8988T (cell line): ENCODE measurements around the gene SLC1A1.
"Not testable (repeated sequence)": the region's sequence is repeated elsewhere in the genome, so short reads cannot be mapped to it uniquely, and the experiment has no call there.

Source experiments
- DNase-seq: peaks from one replicate; pipeline ENCODE4 v3.0.0; 2011

Gene SLC1A1

DNA sequence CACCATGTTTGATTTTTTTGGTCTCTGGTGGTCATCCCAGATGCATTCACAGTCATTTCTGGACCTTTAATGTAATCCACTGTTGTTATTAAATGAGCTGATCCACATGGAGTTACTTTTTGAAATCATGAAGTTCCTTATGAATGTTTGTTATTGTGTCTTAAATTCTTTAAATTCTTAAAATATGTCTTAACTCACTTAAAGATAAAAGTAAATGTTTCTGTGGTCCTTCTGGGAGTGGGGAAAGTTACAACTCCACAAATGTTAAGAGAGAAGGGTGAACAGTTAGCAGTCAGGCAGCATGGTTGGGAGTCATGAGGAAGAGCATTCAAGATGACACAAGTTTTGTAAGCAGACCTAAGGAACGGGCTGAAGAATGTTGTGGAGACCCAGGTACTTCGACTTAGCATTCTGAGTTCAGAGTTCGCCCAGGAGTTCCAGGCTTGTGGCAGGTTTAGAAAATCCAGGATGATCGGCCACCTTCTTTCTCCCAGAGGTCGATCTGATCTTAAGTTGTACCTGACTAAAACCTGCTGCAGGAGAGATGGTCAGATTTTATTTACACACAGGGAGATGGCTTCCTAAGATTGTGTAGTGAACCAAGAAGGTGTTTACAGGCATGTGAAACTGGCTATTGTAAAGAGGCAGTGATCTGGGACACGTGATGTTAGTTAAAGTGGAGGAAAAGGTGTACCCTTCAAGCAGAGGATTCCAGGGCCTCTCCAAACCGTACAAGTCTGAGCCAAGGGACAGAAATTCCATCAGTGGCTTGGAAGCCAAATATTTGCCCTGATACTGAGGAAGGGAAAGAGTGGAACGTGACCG lies 17.2 kb downstream of the SLC1A1 start:
- no peak for DNase-seq

DNA sequence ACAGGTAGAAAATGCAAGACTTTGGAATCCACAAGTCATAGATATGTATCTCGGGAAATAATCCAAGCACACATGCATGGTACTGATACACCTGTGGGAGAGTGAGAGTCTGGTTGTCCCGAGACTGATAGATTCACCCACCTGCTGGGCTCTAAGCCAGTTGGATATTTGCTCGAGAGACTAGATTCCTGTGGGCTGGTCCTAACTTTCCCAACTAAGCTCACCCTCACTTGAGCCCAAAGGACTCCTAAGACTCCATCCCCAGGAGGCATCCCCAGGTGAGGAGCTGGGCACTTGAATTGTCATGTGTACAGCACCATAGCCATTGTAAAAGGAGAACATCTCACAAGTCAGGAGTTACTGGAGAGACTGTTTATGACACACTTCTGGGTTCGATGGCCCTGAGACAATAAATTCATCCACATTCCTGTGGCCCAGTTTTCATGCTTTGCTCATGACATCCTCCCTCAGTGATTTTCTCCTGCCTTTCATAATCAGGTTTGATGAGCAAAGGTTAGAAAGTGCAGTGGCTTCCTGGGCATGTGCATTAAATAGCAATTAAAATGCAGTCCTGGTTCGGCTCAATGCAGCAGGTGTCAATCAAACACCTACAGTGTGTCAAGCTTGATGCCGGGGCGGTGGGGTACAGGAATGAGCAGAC lies 18.1 kb downstream of the SLC1A1 start:
- DNase-seq: no peak

DNA sequence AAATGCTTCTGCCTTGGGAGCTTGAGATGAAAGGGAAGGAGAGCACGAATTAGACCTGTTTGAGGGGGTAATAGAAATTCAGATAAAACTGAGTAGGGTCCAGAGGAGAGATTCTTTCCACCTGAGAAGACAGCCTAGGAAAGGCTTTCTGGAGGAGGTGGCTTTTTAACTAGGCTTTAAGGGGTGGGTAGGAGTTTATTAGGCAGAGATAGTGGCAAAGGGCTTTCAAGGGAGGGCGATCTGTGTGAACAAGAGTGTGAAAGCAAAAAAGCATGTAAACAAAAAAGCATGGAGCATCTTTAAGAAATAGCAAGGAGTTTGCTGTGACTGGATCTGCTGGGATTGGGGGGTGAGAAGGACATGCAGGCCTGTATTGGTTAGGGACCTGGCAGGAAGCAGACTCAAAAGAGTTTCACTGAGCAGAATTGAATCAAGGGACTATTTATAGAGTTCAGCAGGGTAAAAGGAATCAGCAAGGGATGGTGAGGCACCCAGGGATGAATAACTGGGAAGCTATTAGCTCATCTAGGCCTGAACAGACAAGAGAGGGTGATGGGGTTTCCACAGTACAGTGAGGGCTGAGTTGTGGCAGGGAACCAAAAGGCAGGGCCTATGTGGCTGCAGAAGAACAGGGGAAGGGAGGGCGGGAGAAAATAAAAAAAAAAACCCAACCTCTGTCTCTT lies 18.8 kb downstream of the SLC1A1 start:
- no peak for DNase-seq

DNA sequence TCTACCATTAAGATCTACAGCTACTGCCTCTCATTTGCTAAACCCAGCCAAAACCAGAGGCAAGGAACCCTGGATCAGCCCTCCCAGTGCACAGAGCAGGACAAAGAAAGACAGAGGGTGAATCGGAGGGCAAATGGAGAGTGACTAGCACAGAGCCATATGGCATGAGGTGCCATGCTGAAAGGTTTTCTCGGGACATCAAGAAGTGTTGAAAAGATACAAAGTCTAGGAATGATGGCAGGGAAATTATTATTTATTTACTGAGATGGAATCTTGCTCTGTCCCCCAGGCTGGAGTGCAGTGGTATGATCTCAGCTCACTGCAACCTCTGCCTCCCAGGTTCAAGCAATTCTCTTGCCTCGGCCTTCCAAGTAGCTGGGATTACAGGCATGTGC lies 19.3 kb downstream of the SLC1A1 start:
- no peak for DNase-seq

DNA sequence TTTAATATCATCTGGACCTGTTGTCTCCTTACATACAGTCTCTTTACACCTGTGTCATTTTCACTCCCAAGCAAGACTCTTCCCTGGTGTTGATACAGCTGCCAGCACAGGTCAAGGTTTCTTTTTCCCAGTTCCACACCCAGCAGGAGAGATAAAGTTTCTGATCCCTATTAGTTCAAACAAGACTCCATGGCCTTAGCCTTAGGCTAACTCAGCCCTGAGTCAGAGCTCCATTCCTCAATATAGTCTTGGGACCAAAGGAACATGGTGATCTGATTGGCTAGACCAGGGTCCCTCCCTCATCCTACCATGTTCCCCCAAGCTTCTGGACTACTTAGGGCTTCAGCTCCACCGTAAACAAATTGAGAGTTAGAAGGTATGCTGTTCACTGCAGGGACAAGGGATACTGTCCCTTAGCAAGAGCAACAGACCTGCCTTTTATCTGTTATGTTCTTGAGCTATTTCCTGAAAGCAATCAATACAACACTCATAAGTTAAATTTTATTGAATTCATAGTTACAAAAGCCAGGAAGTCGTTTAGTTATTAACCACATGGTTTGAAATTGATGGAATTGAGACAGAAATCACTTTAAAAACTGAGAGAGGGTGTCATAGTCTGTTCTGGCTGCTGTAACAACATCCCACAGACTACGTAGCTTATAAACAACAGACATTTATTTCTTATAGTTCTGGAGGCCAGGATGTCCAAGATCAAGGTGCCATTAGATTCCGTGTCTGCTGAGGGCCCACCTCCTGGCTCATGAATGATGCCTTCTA lies 20.5 kb downstream of the SLC1A1 start:
- DNase-seq: no peak

DNA sequence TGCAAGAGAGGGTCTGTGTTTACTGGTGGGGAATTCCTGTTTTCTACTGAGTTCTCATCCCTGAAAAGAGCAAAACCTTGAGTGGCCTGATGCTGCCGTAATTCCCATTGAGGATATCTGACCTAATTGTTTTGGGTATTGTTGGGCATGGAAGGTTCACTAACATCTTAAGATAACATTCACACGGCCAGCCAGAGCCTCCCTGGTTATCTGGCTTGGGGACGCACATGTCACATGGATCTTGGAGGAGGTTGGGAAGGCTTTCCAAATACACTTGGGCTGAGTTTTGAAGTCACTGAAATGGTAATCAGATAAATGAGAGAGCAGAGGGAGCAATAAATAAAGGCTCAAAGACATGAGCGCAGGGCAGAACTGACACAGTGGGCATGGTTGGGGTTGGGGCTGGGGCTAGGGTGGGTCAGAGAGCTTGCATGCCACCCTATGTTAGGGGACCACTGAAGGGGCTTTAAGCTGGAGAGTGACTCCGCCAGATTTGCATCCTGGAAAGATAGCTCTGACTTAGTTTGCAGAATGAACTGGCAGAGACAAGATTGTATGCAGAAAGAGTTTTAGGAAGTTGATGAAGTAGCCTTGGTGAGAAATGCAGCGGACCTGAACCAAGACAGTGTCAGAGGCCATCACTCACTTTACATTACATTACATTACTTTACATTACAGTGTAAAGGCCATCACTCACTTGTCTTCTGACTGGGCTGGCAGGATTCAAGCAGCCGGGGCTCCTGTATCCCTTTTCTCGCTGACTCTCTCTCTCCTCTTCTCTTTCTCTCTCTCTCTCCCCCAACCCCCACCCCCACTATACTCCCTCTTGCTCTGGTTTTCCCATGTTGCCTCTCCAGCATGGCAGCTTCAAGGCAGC lies 24.2 kb downstream of the SLC1A1 start:
- DNase-seq: no peak

DNA sequence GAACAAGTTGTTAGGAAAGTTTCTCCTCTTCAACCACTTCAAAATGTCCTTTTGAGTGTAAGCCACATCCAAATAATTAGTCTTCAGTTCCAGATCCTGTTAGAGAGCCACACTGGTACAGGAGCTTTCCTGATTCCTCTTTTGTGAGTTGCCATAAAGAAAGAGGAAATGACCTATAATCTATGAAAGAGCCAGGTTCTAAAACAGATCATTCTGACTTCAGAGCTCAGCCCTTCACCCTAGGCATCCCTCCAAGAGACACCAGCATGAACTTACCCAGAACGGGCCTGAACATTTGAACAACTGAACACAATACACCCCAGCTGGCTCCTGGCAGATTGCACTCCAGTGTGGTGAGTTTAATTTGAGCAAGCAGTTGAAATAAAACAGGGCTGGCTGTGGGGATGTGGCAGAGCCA lies 25.7 kb downstream of the SLC1A1 start:
- no peak for DNase-seq

DNA sequence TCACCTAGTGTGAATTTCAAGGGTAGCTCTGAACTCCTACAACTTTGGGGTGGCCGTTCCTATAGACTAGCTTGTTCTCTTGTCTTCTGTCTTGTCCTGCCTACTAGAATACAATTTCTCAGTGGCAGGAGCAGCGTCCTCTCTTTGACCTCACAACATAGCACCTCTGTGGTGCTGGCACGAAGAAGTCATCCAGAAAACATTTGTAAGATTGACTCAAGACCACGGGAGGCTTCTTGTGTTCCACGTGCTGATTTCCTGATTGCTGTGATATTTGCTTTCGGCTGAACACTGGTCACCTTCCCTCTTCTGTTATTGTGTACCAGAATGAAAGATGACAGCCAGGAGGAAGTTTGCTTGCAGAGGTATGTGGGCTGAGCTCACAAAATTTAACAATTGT lies 27.0 kb downstream of the SLC1A1 start:
- no peak for DNase-seq

DNA sequence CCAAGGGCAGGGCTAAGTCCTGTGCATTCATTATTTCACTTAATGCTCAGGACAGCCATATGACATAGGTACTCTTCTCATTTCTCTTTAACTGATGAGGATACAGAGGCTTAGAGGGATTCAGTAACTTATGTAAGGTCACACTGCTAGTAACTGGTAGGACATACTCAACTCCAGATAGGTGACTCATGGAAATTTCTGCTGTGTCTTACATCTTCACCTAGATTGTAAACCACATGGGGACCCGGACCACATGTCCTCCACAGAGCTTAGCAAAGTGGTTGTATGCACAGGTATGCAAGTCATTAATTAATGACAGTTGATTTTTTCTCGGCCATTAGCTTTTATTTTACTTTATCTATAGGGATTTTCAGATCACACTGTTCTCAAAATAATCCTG lies 29.3 kb downstream of the SLC1A1 start:
- no peak for DNase-seq

DNA sequence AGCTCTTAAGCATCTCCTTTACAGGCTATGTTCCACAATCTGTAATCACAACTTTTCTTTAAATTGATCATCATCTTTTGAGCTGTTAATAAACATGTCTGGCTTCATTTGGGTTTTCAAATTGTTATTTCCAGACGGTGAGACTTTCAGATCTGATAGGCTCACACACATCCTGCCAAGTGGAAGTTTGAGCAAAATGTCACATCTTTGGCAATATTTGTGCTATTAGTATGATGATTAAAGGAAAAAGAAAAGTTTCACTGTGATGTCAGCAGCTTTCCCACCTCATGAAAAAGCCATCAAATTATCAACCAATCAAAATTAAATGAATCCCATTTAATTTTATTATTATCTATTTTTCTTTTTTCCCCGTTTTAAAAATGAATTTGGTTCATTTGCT lies 29.8 kb downstream of the SLC1A1 start:
- no peak for DNase-seq

DNA sequence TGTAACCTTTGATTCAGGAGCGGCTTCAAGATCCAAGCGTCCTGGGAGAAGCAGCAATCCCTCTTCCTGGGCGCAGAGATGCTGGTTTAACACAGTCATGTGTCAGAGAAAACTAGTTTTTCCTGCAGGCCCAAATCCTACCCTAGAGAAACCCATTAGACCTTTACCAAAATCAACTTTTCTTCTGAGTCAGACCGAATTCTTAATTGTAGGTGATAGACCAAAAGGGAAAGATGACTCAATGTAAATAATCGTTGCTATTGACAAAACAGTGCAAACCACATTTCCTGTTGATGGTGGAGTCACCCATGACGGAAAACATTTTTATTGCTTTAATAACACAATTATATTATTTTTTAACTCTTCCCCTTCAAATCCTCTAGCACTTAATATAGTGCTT lies 40.1 kb downstream of the SLC1A1 start:
- no peak for DNase-seq

DNA sequence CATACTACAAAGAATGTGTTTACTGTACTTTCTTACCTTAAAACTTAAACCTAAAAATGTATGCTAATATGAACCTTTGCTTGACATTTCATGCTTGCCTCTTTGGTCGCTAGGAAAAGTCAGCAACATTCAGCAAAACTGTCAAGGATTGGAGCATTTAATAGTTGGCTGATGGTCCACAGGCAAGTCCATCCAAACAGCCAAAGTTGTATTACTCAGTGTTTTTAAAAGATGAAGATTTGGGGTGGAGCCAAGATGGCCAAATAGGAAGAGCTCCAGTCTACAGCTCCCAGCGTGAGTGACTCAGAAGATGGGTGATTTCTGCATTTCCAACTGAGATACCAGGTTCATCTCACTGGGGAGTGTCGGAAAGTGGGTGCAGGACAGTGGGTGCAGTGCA lies 40.6 kb downstream of the SLC1A1 start:
- DNase-seq: not testable (repeated sequence)

DNA sequence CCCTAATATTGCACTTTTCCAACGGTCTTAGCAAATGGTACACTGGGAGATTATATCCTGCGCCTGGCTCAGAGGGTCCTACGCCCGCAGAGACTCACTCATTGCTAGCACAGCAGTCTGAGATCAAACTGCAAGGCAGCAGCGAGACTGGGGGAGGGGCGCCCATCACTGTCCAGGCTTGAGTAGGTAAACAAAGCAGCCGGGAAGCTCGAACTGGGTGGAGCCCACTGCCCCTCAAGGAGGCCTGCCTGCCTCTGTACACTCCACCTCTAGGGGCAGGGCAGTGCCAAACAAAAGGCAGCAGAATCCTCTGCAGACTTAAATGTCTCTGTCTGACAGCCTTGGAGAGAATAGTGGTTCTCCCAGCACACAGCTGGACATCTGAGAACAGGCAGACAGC lies 41.1 kb downstream of the SLC1A1 start:
- not testable (repeated sequence) for DNase-seq

DNA sequence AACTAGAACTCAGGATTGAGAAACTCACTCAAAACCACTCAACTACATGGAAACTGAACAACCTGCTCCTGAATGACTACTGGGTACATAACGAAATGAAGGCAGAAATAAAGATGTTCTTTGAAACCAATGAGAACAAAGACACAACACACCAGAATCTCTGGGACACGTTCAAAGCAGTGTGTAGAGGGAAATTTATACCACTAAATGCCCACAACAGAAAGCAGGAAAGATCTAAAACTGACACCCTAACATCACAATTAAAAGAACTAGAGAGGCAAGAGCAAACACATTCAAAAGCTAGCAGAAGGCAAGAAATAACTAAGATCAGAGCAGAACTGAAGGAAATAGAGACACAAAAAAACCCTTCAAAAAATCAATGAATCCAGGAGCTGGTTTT lies 43.6 kb downstream of the SLC1A1 start:
- DNase-seq: not testable (repeated sequence)

DNA sequence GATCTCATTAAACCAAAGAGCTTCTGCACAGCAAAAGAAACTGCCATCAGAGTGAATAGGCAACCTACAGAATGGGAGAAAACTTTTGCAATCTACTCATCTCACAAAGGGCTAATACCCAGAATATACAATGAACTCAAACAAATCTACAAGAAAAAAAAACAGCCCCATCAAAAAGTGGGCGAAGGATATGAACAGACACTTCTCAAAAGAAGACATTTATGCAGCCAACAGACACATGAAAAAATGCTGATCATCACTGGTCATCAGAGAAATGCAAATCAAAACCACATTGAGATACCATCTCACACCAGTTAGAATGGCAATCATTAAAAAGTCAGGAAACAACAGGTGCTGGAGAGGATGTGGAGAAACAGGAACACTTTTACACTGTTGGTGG lies 45.9 kb downstream of the SLC1A1 start:
- DNase-seq: not testable (repeated sequence)

DNA sequence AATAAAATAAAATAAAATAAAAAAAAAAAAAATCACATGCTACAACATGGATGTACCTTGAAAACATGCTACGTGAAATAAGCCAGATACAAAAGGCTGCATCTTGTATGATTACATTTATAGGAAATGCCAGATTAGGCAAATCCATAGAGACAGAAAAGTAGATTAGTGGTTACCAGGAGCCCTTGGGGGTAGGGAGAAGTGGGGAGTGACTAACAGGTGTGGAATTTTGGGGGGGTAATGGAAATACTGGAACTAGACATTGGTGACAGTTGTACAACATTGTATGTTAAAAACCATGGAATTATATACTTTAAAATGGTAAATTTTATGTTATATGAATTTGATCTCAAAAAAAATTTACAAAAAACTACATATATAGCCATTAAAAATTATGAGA lies 47.3 kb downstream of the SLC1A1 start:
- DNase-seq: no peak

DNA sequence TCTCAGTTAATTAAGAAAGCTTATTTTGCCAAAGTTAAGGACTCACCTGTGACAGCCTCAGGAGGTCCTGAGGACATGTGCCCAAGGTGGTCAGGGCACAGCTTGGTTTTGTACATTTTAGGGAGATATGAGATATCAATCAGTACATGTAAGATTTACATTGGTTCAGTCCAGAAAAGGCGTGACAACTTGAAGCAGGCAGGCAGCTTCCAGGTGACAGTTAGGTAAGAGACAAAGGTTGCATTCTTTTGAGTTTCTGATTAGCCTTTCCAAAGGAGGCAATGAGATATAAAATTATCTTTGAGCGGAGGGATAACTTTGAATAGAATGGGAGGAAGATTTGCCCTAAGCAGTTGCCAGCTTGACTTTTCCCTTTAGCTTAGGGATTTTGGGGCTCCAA lies 47.8 kb downstream of the SLC1A1 start:
- no peak for DNase-seq

DNA sequence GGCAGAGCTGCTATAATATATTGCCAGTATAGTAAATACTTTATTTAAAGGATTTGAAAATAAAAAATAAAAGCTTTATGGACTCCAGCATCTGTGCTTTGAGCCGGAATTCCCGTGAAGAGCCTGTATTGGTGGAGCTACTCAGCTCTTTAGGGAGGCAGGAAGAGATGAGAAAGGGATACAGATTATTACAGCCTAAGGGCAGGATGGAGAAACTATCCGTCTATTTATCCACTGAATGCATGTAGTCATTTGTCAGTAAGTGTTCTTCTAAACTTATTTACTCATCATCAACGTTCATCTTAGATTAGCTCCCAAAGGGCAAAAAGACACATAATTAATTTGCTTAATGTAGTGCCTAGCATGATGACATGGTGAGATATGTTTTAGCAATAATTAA lies 48.4 kb downstream of the SLC1A1 start:
- no peak for DNase-seq

DNA sequence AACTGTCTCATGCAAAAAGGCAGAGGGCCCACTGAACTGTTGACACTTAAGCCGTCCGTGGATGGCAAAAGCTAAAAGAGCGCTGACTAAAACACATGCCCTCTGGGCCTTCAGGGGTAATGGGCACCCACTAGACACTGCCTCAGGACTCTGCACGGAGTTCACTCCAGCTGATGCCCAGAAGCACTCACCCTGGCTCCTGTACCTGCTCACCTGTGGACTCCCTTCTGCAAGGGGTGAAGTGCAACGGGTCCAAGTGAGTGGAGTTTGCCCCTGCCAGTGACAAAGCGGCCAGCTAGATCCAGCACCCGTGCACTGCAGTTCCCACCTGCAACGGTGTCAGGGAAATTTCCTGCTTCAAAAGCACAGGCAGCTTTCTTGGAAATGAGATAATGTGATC lies 50.2 kb downstream of the SLC1A1 start:
- no peak for DNase-seq

DNA sequence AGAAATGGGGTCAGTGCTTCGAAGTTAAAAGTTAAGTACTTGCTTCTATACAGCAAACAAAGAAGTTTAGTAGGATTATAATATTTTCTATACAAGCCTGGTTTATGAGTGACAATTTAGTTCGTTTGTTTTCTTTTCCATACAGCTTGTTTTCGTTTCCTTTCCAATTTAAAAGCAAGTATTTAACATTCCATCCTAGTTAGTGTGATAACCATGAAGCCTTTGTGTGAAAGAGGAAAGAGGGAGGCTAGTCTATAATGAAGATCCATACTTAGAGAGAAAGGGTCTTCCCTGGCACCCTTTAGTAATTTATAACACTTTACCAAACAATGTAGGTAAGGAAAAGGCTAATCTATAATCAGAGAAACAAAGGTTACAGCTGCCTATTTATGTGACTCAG lies 51.0 kb downstream of the SLC1A1 start:
- DNase-seq: no peak

DNA sequence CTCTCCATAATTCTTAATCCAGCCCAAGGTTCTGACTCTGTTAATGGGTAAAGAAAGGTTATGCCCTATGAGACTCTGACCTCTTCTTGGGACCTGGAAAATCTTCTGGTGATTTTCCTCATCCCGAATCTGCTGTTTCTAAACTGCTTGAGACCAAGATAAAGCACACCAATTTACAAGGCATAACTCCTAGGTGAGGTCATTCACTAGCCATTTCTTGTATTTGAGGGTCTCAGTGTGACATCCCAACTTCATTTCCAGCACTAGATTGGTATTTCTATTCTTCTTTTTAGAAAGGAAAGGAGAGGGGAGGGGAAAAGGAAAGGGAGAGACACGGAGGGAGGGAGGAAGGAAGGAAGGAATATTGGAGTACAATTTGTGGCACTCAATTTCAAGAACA lies 51.6 kb downstream of the SLC1A1 start:
- no peak for DNase-seq

DNA sequence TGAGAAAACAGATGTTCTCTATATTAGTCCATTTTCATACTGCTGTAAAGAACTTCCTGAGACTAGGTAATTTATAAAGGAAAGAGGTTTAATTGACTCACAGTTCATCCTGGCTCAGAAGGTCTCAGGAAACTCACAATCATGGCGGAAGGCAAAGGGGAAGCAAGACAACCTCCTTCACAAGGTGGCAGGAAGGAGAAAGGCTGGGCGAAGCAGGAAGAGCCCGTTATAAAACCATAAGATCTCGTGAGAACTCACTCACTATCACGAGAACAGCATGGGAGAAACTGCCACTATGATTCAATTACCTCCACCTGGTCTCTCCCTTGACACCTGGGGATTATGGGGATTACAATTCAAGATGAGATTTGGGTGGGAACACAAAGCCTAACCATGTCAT lies 54.4 kb downstream of the SLC1A1 start:
- DNase-seq: not testable (repeated sequence)
